HEK293 (cell line): ENCODE results near the gene TSPAN3.

Experiments used
- EGR2 ChIP-seq: fragments of 450-650 bp; formaldehyde crosslinking; IDR thresholded peaks from 2 replicates; pipeline ENCODE4 v1.5.1; 2016; ENCODE audit warnings: low read depth, missing biosample characterization, missing genetic modification characterization
- GLIS1 ChIP-seq: fragments of 450-650 bp; formaldehyde crosslinking; IDR thresholded peaks from 2 replicates; pipeline ENCODE4 v1.5.1; 2016; ENCODE audit warnings: missing biosample characterization, missing genetic modification characterization
- GLIS2 ChIP-seq: fragments of 450-650 bp; formaldehyde crosslinking; IDR thresholded peaks from 2 replicates; pipeline ENCODE4 v1.5.1; 2016; ENCODE audit warnings: missing biosample characterization, missing genetic modification characterization
- KLF1 ChIP-seq: fragments of 450-650 bp; formaldehyde crosslinking; IDR thresholded peaks from 2 replicates; pipeline ENCODE4 v1.5.1; 2016; ENCODE audit warnings: missing biosample characterization, missing genetic modification characterization
- SCRT1 ChIP-seq: fragments of 450-650 bp; formaldehyde crosslinking; IDR thresholded peaks from 2 replicates; pipeline ENCODE4 v1.5.1; 2016; ENCODE audit warnings: missing biosample characterization, missing genetic modification characterization, borderline replicate concordance
- SCRT2 ChIP-seq: fragments of 450-650 bp; formaldehyde crosslinking; IDR thresholded peaks from 2 replicates; pipeline ENCODE4 v1.5.1; 2016; ENCODE audit warnings: missing biosample characterization, missing genetic modification characterization
- SP2 ChIP-seq: fragments of 450-650 bp; formaldehyde crosslinking; IDR thresholded peaks from 2 replicates; pipeline ENCODE4 v1.5.1; 2016; ENCODE audit warnings: missing biosample characterization, missing genetic modification characterization
- YY2 ChIP-seq: fragments of 450-650 bp; formaldehyde crosslinking; IDR thresholded peaks from 2 replicates; pipeline ENCODE4 v1.5.1; 2016; ENCODE audit warnings: missing biosample characterization, missing genetic modification characterization
- ZBTB21 ChIP-seq: fragments of 450-650 bp; formaldehyde crosslinking; IDR thresholded peaks from 2 replicates; pipeline ENCODE4 v1.5.1; 2017; ENCODE audit warnings: missing biosample characterization, missing genetic modification characterization
- ZBTB48 ChIP-seq: fragments of 450-650 bp; formaldehyde crosslinking; IDR thresholded peaks from 2 replicates; pipeline ENCODE4 v1.5.1; 2016; ENCODE audit warnings: missing biosample characterization, missing genetic modification characterization
- ZFHX2 ChIP-seq: fragments of 450-650 bp; formaldehyde crosslinking; conservative IDR thresholded peaks from 2 replicates; pipeline ENCODE4 v1.5.1; 2016; ENCODE audit warnings: missing biosample characterization, missing genetic modification characterization
- ZNF10 ChIP-seq: fragments of 450-650 bp; formaldehyde crosslinking; IDR thresholded peaks from 2 replicates; pipeline ENCODE4 v1.5.1; 2017; ENCODE audit warnings: missing biosample characterization, missing genetic modification characterization
- ZNF146 ChIP-seq: fragments of 450-650 bp; formaldehyde crosslinking; IDR thresholded peaks from 2 replicates; pipeline ENCODE4 v1.5.1; 2016; ENCODE audit warnings: missing biosample characterization, missing genetic modification characterization
- ZNF214 ChIP-seq: fragments of 450-650 bp; formaldehyde crosslinking; IDR thresholded peaks from 2 replicates; pipeline ENCODE4 v1.5.1; 2017; ENCODE audit warnings: missing biosample characterization, mild to moderate bottlenecking, missing genetic modification characterization, borderline replicate concordance
- ZNF416 ChIP-seq: fragments of 450-650 bp; formaldehyde crosslinking; IDR thresholded peaks from 2 replicates; pipeline ENCODE4 v1.5.1; 2016; ENCODE audit warnings: missing biosample characterization, missing genetic modification characterization
- ZNF514 ChIP-seq: fragments of 450-650 bp; formaldehyde crosslinking; IDR thresholded peaks from 2 replicates; pipeline ENCODE4 v1.5.1; 2016; ENCODE audit warnings: missing biosample characterization, missing genetic modification characterization
- ZNF664 ChIP-seq: fragments of 450-650 bp; formaldehyde crosslinking; IDR thresholded peaks from 2 replicates; pipeline ENCODE4 v1.5.1; 2016; ENCODE audit warnings: missing biosample characterization, missing genetic modification characterization
- ZNF701 ChIP-seq: fragments of 450-650 bp; formaldehyde crosslinking; IDR thresholded peaks from 2 replicates; pipeline ENCODE4 v1.5.1; 2016; ENCODE audit warnings: missing biosample characterization, missing genetic modification characterization
- ZNF768 ChIP-seq: fragments of 450-650 bp; formaldehyde crosslinking; IDR thresholded peaks from 2 replicates; pipeline ENCODE4 v1.5.1; 2018; ENCODE audit warnings: missing biosample characterization, mild to moderate bottlenecking, missing genetic modification characterization
- ZNF776 ChIP-seq: fragments of 450-650 bp; formaldehyde crosslinking; IDR thresholded peaks from 2 replicates; pipeline ENCODE4 v1.5.0; 2017; ENCODE audit warnings: missing biosample characterization, missing genetic modification characterization, borderline replicate concordance
- TF ChIP-seq, protein P1 (sequence below): fragments of 450-650 bp; formaldehyde crosslinking; IDR thresholded peaks from 2 replicates; pipeline ENCODE4 v1.5.1; 2016; ENCODE audit warnings: missing biosample characterization, missing genetic modification characterization
- TF ChIP-seq, protein P2 (sequence below): fragments of 450-650 bp; formaldehyde crosslinking; IDR thresholded peaks from 2 replicates; pipeline ENCODE4 v1.5.0; 2017; ENCODE audit warnings: missing biosample characterization, missing genetic modification characterization, borderline replicate concordance
- TF ChIP-seq, protein P3 (sequence below): fragments of 450-650 bp; formaldehyde crosslinking; IDR thresholded peaks from 2 replicates; pipeline ENCODE4 v1.5.1; 2016; ENCODE audit warnings: missing biosample characterization, missing genetic modification characterization
- TF ChIP-seq, protein P4 (sequence below): fragments of 450-650 bp; formaldehyde crosslinking; IDR thresholded peaks from 2 replicates; pipeline ENCODE4 v1.5.1; 2016; ENCODE audit warnings: missing biosample characterization, missing genetic modification characterization

The TSPAN3 gene

GRCh38 chr15:77030048-77030927 lies 40.6 kb downstream of the TSPAN3 start (continued):
- TF ChIP-seq, protein P1, sequence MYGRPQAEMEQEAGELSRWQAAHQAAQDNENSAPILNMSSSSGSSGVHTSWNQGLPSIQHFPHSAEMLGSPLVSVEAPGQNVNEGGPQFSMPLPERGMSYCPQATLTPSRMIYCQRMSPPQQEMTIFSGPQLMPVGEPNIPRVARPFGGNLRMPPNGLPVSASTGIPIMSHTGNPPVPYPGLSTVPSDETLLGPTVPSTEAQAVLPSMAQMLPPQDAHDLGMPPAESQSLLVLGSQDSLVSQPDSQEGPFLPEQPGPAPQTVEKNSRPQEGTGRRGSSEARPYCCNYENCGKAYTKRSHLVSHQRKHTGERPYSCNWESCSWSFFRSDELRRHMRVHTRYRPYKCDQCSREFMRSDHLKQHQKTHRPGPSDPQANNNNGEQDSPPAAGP (tag by site-specific recombination): peak; percentile 21; the same call in 1 of the 2 replicates
- TF ChIP-seq ZNF10 (tag by site-specific recombination): peak; percentile 30; the same call in 1 of the 2 replicates
- peak; percentile 56; the same call in 1 of the 2 replicates for TF ChIP-seq EGR2 (tag by site-specific recombination)
- TF ChIP-seq ZNF776: no peak
- TF ChIP-seq ZNF416 (tag by site-specific recombination): no peak
- no peak for TF ChIP-seq YY2
- no peak for TF ChIP-seq ZBTB48 (tag by site-specific recombination)
- TF ChIP-seq ZNF768 (tag by site-specific recombination): no peak
- TF ChIP-seq ZNF664: no peak
- no peak for TF ChIP-seq ZNF214 (tag by site-specific recombination)
- peak; percentile 36; the same call in 1 of the 2 replicates for TF ChIP-seq GLIS2 (tag by site-specific recombination)
- TF ChIP-seq, protein P2, sequence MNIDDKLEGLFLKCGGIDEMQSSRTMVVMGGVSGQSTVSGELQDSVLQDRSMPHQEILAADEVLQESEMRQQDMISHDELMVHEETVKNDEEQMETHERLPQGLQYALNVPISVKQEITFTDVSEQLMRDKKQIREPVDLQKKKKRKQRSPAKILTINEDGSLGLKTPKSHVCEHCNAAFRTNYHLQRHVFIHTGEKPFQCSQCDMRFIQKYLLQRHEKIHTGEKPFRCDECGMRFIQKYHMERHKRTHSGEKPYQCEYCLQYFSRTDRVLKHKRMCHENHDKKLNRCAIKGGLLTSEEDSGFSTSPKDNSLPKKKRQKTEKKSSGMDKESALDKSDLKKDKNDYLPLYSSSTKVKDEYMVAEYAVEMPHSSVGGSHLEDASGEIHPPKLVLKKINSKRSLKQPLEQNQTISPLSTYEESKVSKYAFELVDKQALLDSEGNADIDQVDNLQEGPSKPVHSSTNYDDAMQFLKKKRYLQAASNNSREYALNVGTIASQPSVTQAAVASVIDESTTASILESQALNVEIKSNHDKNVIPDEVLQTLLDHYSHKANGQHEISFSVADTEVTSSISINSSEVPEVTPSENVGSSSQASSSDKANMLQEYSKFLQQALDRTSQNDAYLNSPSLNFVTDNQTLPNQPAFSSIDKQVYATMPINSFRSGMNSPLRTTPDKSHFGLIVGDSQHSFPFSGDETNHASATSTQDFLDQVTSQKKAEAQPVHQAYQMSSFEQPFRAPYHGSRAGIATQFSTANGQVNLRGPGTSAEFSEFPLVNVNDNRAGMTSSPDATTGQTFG (tag by site-specific recombination): no peak
- TF ChIP-seq SCRT1 (tag by site-specific recombination): peak; percentile 79
- TF ChIP-seq, protein P3, sequence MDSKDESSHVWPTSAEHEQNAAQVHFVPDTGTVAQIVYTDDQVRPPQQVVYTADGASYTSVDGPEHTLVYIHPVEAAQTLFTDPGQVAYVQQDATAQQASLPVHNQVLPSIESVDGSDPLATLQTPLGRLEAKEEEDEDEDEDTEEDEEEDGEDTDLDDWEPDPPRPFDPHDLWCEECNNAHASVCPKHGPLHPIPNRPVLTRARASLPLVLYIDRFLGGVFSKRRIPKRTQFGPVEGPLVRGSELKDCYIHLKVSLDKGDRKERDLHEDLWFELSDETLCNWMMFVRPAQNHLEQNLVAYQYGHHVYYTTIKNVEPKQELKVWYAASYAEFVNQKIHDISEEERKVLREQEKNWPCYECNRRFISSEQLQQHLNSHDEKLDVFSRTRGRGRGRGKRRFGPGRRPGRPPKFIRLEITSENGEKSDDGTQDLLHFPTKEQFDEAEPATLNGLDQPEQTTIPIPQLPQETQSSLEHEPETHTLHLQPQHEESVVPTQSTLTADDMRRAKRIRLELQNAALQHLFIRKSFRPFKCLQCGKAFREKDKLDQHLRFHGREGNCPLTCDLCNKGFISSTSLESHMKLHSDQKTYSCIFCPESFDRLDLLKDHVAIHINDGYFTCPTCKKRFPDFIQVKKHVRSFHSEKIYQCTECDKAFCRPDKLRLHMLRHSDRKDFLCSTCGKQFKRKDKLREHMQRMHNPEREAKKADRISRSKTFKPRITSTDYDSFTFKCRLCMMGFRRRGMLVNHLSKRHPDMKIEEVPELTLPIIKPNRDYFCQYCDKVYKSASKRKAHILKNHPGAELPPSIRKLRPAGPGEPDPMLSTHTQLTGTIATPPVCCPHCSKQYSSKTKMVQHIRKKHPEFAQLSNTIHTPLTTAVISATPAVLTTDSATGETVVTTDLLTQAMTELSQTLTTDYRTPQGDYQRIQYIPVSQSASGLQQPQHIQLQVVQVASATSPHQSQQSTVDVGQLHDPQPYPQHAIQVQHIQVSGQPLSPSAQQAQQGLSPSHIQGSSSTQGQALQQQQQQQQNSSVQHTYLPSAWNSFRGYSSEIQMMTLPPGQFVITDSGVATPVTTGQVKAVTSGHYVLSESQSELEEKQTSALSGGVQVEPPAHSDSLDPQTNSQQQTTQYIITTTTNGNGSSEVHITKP (tag by site-specific recombination): peak; percentile 80
- TF ChIP-seq ZBTB21 (tag by site-specific recombination): no peak
- peak; percentile 86 for TF ChIP-seq ZFHX2
- TF ChIP-seq, protein P4, sequence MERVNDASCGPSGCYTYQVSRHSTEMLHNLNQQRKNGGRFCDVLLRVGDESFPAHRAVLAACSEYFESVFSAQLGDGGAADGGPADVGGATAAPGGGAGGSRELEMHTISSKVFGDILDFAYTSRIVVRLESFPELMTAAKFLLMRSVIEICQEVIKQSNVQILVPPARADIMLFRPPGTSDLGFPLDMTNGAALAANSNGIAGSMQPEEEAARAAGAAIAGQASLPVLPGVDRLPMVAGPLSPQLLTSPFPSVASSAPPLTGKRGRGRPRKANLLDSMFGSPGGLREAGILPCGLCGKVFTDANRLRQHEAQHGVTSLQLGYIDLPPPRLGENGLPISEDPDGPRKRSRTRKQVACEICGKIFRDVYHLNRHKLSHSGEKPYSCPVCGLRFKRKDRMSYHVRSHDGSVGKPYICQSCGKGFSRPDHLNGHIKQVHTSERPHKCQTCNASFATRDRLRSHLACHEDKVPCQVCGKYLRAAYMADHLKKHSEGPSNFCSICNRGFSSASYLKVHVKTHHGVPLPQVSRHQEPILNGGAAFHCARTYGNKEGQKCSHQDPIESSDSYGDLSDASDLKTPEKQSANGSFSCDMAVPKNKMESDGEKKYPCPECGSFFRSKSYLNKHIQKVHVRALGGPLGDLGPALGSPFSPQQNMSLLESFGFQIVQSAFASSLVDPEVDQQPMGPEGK (tag by site-specific recombination): no peak
- no peak for TF ChIP-seq ZNF146 (tag by site-specific recombination)
- peak; percentile 70 for TF ChIP-seq GLIS1 (tag by site-specific recombination)
- TF ChIP-seq SP2 (tag by site-specific recombination): peak; percentile 55
- no peak for TF ChIP-seq ZNF701 (tag by site-specific recombination)
- peak; percentile 50; the same call in 1 of the 2 replicates for TF ChIP-seq KLF1
- peak; percentile 97 for TF ChIP-seq SCRT2 (tag by site-specific recombination)
- no peak for TF ChIP-seq ZNF514 (tag by site-specific recombination)
